Neural cell (in vitro differentiated cells): ENCODE measurements around the gene MYO3B. TPM values are rescaled to one million over a fixed set of nuclear protein-coding genes. Genes with fewer than 3 reads are reported as not detected.

ENCODE experiments used
- H2AFZ ChIP-seq: fragments of 200-600, 300-800 bp; sonication (generic), shearing (Covaris generic); 2 replicates; pipeline ENCODE4 v1.6.0; 2014; ENCODE audit warnings: low read depth, mild to moderate bottlenecking, antibody characterized with exemption, low read length, moderate library complexity
- H3F3A ChIP-seq: fragments of 200-600 bp; shearing (Covaris generic); 2 replicates; pipeline ENCODE4 v1.6.1; 2016; ENCODE audit warnings: mild to moderate bottlenecking, moderate library complexity, mixed read lengths, antibody characterized with exemption, low read length; ENCODE audit not compliant: insufficient read depth, poor library complexity, severe bottlenecking
- H3K27ac ChIP-seq: fragments of 200-600, 300-800 bp; sonication (generic), shearing (Covaris generic); 2 replicates; pipeline ENCODE4 v1.5.1; 2014; ENCODE audit warnings: mild to moderate bottlenecking, low read length, moderate library complexity
- H3K27me3 ChIP-seq: fragments of 300-800, 200-600 bp; sonication (generic), shearing (Covaris generic); 2 replicates; pipeline ENCODE4 v1.6.0; 2014; ENCODE audit warnings: mild to moderate bottlenecking, low read depth, low read length, moderate library complexity; ENCODE audit not compliant: insufficient read depth
- H3K36me3 ChIP-seq: fragments of 300-800, 200-600 bp; sonication (generic), shearing (Covaris generic); 2 replicates; pipeline ENCODE4 v1.5.1; 2014; ENCODE audit warnings: mild to moderate bottlenecking, antibody characterized with exemption, low read length, moderate library complexity; ENCODE audit not compliant: insufficient read depth
- H3K4me2 ChIP-seq: fragments of 300-800, 200-600 bp; sonication (generic), shearing (Covaris generic); 2 replicates; pipeline ENCODE4 v1.6.0; 2014; ENCODE audit warnings: mild to moderate bottlenecking, low read length
- H3K4me3 ChIP-seq: fragments of 300-800, 200-600 bp; sonication (generic), shearing (Covaris generic); 2 replicates; pipeline ENCODE4 v1.5.1; 2014; ENCODE audit warnings: mild to moderate bottlenecking, low read length, moderate library complexity
- H3K79me2 ChIP-seq: fragments of 200-600 bp; shearing (Covaris generic); replicated peaks from 2 replicates; pipeline ENCODE4 v1.6.0; 2014; ENCODE audit warnings: mild to moderate bottlenecking, low read length, moderate library complexity; ENCODE audit not compliant: insufficient read depth
- H3K9ac ChIP-seq: fragments of 300-800, 200-600 bp; sonication (generic), shearing (Covaris generic); 2 replicates; pipeline ENCODE4 v1.6.1; 2016; ENCODE audit warnings: mild to moderate bottlenecking, low read length, mixed read lengths
- H3K9me2 ChIP-seq: fragments of 200-600 bp; shearing (Covaris generic); 2 replicates; pipeline ENCODE4 v1.6.1; 2016; ENCODE audit warnings: mild to moderate bottlenecking, low read length, mixed read lengths; ENCODE audit not compliant: insufficient read depth
- H3K9me3 ChIP-seq: fragments of 200-600, 300-800 bp; sonication (generic), shearing (Covaris generic); 2 replicates; pipeline ENCODE4 v1.6.1; 2016; ENCODE audit warnings: mild to moderate bottlenecking, mixed run types, low read length, moderate library complexity, mixed read lengths
- H4K20me1 ChIP-seq: fragments of 200-600 bp; shearing (Covaris generic); 2 replicates; pipeline ENCODE4 v1.6.1; 2016; ENCODE audit warnings: mild to moderate bottlenecking, mixed run types; ENCODE audit not compliant: insufficient read depth
- EP300 ChIP-seq: fragments of 450-650 bp; conservative IDR thresholded peaks from 2 replicates; pipeline ENCODE4 v1.6.1; 2014; ENCODE audit warnings: antibody characterized with exemption, mild to moderate bottlenecking, moderate library complexity; ENCODE audit not compliant: poor library complexity, severe bottlenecking
- EZH2 ChIP-seq: fragments of 200-600, 300-800 bp; shearing (Covaris generic), sonication (generic); IDR thresholded peaks from 2 replicates; pipeline ENCODE4 v1.6.1; 2014; ENCODE audit warnings: antibody characterized with exemption, low read length, borderline replicate concordance, mild to moderate bottlenecking; ENCODE audit not compliant: insufficient read depth, poor library complexity, severe bottlenecking
- MXI1 ChIP-seq: fragments of 450-650 bp; conservative IDR thresholded peaks from 2 replicates; pipeline ENCODE4 v1.6.1; 2014; ENCODE audit warnings: antibody characterized with exemption, mild to moderate bottlenecking; ENCODE audit not compliant: poor library complexity, severe bottlenecking
- POLR2AphosphoS5 ChIP-seq: IDR thresholded peaks from 2 replicates; pipeline ENCODE4 v1.6.1; 2012
- RAD21 ChIP-seq: fragments of 450-650 bp; conservative IDR thresholded peaks from 2 replicates; pipeline ENCODE4 v1.6.1; 2014; ENCODE audit warnings: antibody characterized with exemption, mild to moderate bottlenecking, moderate library complexity
- REST ChIP-seq: IDR thresholded peaks from 2 replicates; pipeline ENCODE4 v1.6.1; 2012; ENCODE audit warnings: borderline replicate concordance
- SMC3 ChIP-seq: fragments of 450-650 bp; conservative IDR thresholded peaks from 2 replicates; pipeline ENCODE4 v1.6.1; 2014; ENCODE audit warnings: antibody characterized with exemption, mild to moderate bottlenecking, moderate library complexity; ENCODE audit not compliant: poor library complexity
- TAF1 ChIP-seq: IDR thresholded peaks from 2 replicates; pipeline ENCODE4 v1.6.1; 2012; ENCODE audit warnings: low read depth
- polyA plus RNA-seq: library from polyadenylated mRNA; depleted of rRNA; stranded (reverse); fragments of >200 nt; gene quantifications from 2 replicates; pipeline ENCODE4 v1.2.3, GENCODE V29; 2014

The MYO3B gene
- polyA plus RNA-seq, 1 donor from 2014 or later: 0.11 TPM

- H3K4me3 ChIP-seq: no peak overlapping the region
- H3K9me3 ChIP-seq: no peaks in the 10 kb centered on the region
- H3K9ac ChIP-seq: no peak overlapping the region
- no peak overlapping the region for H3K27ac ChIP-seq
- no peak overlapping the region for H3K4me2 ChIP-seq
- no peaks in the 10 kb centered on the region for H3K9me2 ChIP-seq
- TF ChIP-seq MXI1 (no peak), EP300 (no peak), RAD21 (no peak), POLR2AphosphoS5 (no peak), TAF1 (no peak), REST (no peak), SMC3 (no peak)
- H3K27me3 ChIP-seq: no peaks in the 10 kb centered on the region
- no peaks in the 10 kb centered on the region for H3K79me2 ChIP-seq
- no peaks in the 10 kb centered on the region for H4K20me1 ChIP-seq
- no peak overlapping the region for H2AFZ ChIP-seq
- no peaks in the 10 kb centered on the region for H3K36me3 ChIP-seq
- H3F3A ChIP-seq: no peaks in the 10 kb centered on the region
Observed at GRCh38 chr2:170144761-170145160, 33.2 kb upstream of the MYO3B start.

GRCh38 chr2:170145191-170145590 is 32.8 kb upstream of the MYO3B start:
- Histone ChIP-seq H3K9ac (no peak overlapping the region), H2AFZ (no peak overlapping the region), H3K27me3 (no peaks in the 10 kb centered on the region), H4K20me1 (no peaks in the 10 kb centered on the region), H3K4me3 (no peak overlapping the region), H3K9me2 (no peaks in the 10 kb centered on the region), H3K79me2 (no peaks in the 10 kb centered on the region), H3F3A (no peaks in the 10 kb centered on the region), H3K27ac (no peak overlapping the region), H3K9me3 (no peaks in the 10 kb centered on the region), H3K4me2 (no peak overlapping the region), H3K36me3 (no peaks in the 10 kb centered on the region)
- TF ChIP-seq SMC3: no peak

GRCh38 chr2:170145675-170146432 is 32.1 kb upstream of the MYO3B start:
- H2AFZ ChIP-seq: no peak overlapping the region
- no peak overlapping the region for H3K4me2 ChIP-seq

More at GRCh38 chr2:170145675-170146432, 32.1 kb upstream of the MYO3B start:
- no peaks in the 10 kb centered on the region for H3K36me3 ChIP-seq
- H3K79me2 ChIP-seq: no peaks in the 10 kb centered on the region
- H3K9me3 ChIP-seq: no peaks in the 10 kb centered on the region
- TF ChIP-seq EZH2 (no peak), MXI1 (no peak)
- no peaks in the 10 kb centered on the region for H3F3A ChIP-seq
- no peaks in the 10 kb centered on the region for H3K27me3 ChIP-seq
- H3K9me2 ChIP-seq: no peaks in the 10 kb centered on the region
- H3K4me3 ChIP-seq: no peak overlapping the region
- no peak overlapping the region for H3K9ac ChIP-seq
- no peaks in the 10 kb centered on the region for H4K20me1 ChIP-seq
- no peak overlapping the region for H3K27ac ChIP-seq
